Kidney (tissue), 14 donors: ENCODE measurements around the gene AHCY. TPM values are rescaled to one million over a fixed set of nuclear protein-coding genes. Genes with fewer than 3 reads are reported as not detected.

Experiments used
- DNase-seq, 5 donors: peaks; one replicate each; pipeline ENCODE4 v3.0.0-alpha.2; 2013 to 2020
- FAIRE-seq: peaks from 2 replicates; lab custom pipeline; 2012; peaks lifted over from hg19 to GRCh38; lab: Jason Lieb, UNC
- H3K27ac ChIP-seq, 2 donors: one replicate each; pipeline ENCODE4 v1.7.0; 2013; ENCODE audit warnings: low read depth in 2 of 2, low read length in 2 of 2, inconsistent platforms in 1 of 2
- H3K27me3 ChIP-seq: one replicate; pipeline ENCODE4 v1.7.1; 2013; ENCODE audit warnings: low read length, inconsistent platforms; ENCODE audit not compliant: control insufficient read depth, insufficient read depth
- H3K36me3 ChIP-seq, 3 donors: one replicate each; pipeline versions ENCODE4 v1.7.0 to v1.7.1; 2013; ENCODE audit warnings: low read length in 3 of 3, control low read depth in 1 of 3, inconsistent platforms in 1 of 3; ENCODE audit not compliant: insufficient read depth in 3 of 3, control insufficient read depth in 2 of 3
- H3K4me1 ChIP-seq, 3 donors: one replicate each; pipeline versions ENCODE4 v1.7.0 to v1.7.1; 2013; ENCODE audit warnings: low read length in 3 of 3, inconsistent platforms in 1 of 3, low read depth in 1 of 3; ENCODE audit not compliant: control insufficient read depth in 2 of 3, insufficient read depth in 2 of 3
- H3K4me3 ChIP-seq, 3 donors: one replicate each; pipeline versions ENCODE4 v1.7.0 to v1.8.1; 2013; ENCODE audit warnings: low read length in 3 of 3, control low read depth in 1 of 3, inconsistent platforms in 1 of 3
- H3K9ac ChIP-seq, 3 donors: one replicate each; pipeline versions ENCODE4 v1.7.0 to v1.7.1; 2013; ENCODE audit warnings: low read length in 3 of 3, control low read depth in 1 of 3, inconsistent platforms in 1 of 3
- H3K9me3 ChIP-seq, 3 donors: one replicate each; pipeline versions ENCODE4 v1.7.0 to v1.7.1; 2013; ENCODE audit warnings: low read length in 3 of 3, control low read depth in 1 of 3, inconsistent platforms in 1 of 3; ENCODE audit not compliant: control insufficient read depth in 2 of 3, insufficient read depth in 1 of 3
- CTCF ChIP-seq: IDR thresholded peaks from 3 replicates; pipeline ENCODE4 v1.5.1; 2012; ENCODE audit warnings: mild to moderate bottlenecking, moderate library complexity, borderline replicate concordance; ENCODE audit not compliant: insufficient read depth; ENCODE audit errors: extremely low read depth
- intact Hi-C: fragments of 100-400 bp; cut with DNase I; formaldehyde crosslinking; loops from one replicate; pipeline ENCODE4 v1.11.1; 2022
- polyA plus RNA-seq: library from polyadenylated mRNA; stranded (reverse); fragments of 350-450 nt; fragmentation: Illumina TruSeq; extraction: RNeasy Lipid Tissue Mini Kit (QIAGEN cat#74804); gene quantifications from one replicate; pipeline ENCODE4 v1.2.3, GENCODE V29; 2014; ENCODE audit warnings: low read depth, low replicate concordance; ENCODE audit not compliant: insufficient read depth
- total RNA-seq: library from RNA; stranded (reverse); fragmentation: NEBNext Ultra II Directional; extraction: Animal tissue kit (Norgen Biotek cat#: 25700); gene quantifications from one replicate; pipeline ENCODE4 v1.2.1, GENCODE V29; 2021
- donor health status: control.
- donor health status: control.
- donor health status: control.
- donor health status: control.
- donor health status: control.
- donor health status: DM: yes; HTN: yes; CAD: no.
- donor health status: Normal renal cell carcinoma (clear cell type).

The AHCY gene
- total and polyA plus RNA-seq, 2 donors from 2014 or later, result 70.3 to 144 TPM

GRCh38 chr20:34240693-34241615 lies 62.2 kb downstream of the AHCY start, which contains the start of gene ASIP:
Gene ASIP (plus strand): TSS chr20:34241423. CDS start chr20:34260375, 18,952 bp downstream.
- no peaks in the 10 kb centered on the region for H3K4me1 ChIP-seq
- TF ChIP-seq CTCF, result no peak
- no peak for DNase-seq
- H3K27me3 ChIP-seq, result no peaks in the 10 kb centered on the region
- no peak within 1 kb of the TSS for H3K9ac ChIP-seq
- H3K4me3 ChIP-seq, result no peak within 1 kb of the TSS
- no peaks in the 10 kb centered on the region for H3K36me3 ChIP-seq
- no peak for FAIRE-seq
- peaks cover 0 to 3% (median 2%) of the 10 kb centered on the region in 3 donors for H3K9me3 ChIP-seq
- no peak within 1 kb of the TSS for H3K27ac ChIP-seq
- intact Hi-C loops, result no loop called here

DNA sequence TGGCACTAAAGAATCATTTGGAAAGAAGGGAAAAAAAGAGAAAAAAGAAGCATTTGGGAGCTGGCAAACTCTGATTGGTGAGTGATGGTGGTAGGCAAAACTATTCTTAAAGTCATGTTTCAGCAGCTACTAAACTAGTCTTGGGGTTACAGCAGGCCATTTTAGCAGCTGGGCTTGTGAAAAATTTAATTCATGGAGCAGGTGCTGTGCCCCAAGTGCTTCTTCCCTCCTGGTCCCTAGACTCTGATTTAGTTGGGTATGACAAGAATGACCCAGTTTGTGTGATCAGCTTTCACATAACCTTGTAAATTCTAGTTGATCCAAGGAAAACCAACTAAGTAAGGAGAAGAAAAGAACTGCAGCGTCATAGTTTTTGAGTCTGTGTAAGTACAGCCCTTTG lies 63.0 kb downstream of the AHCY start:
- Histone ChIP-seq H3K4me1 (no peaks in the 10 kb centered on the region), H3K9me3 (peaks cover 0 to 3% (median 2%) of the 10 kb centered on the region in 3 donors), H3K36me3 (no peaks in the 10 kb centered on the region), H3K9ac (no peak overlapping the region), H3K27me3 (no peaks in the 10 kb centered on the region), H3K27ac (no peak overlapping the region), H3K4me3 (no peak overlapping the region)
- intact Hi-C loops, result no loop called here
- no peak for FAIRE-seq
- no peak for TF ChIP-seq CTCF
- DNase-seq, result no peak

DNA sequence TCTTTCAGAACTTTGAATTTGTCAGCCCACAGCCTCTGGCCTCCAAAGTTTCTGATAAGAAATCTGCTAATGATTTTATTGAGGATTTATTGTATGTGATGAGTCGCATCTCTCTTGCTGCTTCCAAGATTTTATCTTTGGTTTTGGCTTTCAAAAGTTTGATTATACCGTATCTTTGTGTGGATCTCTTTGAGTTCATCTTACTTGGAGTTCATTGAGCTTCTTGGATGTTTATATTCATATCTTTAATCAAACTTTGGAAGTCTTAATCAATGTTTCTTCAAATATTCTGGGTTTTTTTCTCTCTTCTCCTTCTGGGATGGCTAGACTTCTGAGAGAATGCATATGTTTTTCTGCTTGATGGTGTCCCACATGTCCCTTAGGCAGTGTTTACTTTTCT lies 65.2 kb downstream of the AHCY start:
- TF ChIP-seq CTCF, result no peak
- no peak overlapping the region for H3K27ac ChIP-seq
- intact Hi-C loops, result no loop called here
- no peaks in the 10 kb centered on the region for H3K4me1 ChIP-seq
- H3K9ac ChIP-seq, result no peak overlapping the region
- no peaks in the 10 kb centered on the region for H3K36me3 ChIP-seq
- no peak for FAIRE-seq
- H3K4me3 ChIP-seq, result no peak overlapping the region
- peaks cover 0 to 3% (median 2%) of the 10 kb centered on the region in 3 donors for H3K9me3 ChIP-seq
- no peak for DNase-seq
- no peaks in the 10 kb centered on the region for H3K27me3 ChIP-seq
